HepG2 (cell line): Measurements from ENCODE around the gene SEC14L1. TPM values are rescaled to one million over a fixed set of nuclear protein-coding genes. Genes with fewer than 3 reads are reported as not detected.

Experiments used
- DMAP1 ChIP-seq: IDR thresholded peaks from 2 replicates; pipeline ENCODE4 v1.6.1; 2016
- ESRRA ChIP-seq: sonication (generic); formaldehyde crosslinking; IDR thresholded peaks from 2 replicates; pipeline ENCODE4 v1.5.1; 2020; ENCODE audit warnings: mild to moderate bottlenecking, low read depth, missing genetic modification reagents
- ETV5 ChIP-seq: IDR thresholded peaks from 2 replicates; pipeline ENCODE4 v1.6.1; 2018; ENCODE audit warnings: missing biosample characterization, missing genetic modification reagents, inconsistent platforms, borderline replicate concordance
- FOXK1 ChIP-seq: sonication (generic); formaldehyde crosslinking; IDR thresholded peaks from 2 replicates; pipeline ENCODE4 v1.4.0; 2020; ENCODE audit warnings: low read depth, missing genetic modification reagents, borderline replicate concordance
- JDP2 ChIP-seq: sonication (generic); formaldehyde crosslinking; IDR thresholded peaks from 2 replicates; pipeline ENCODE4 v1.8.1; 2022; ENCODE audit warnings: missing genetic modification reagents, borderline replicate concordance
- MAFG ChIP-seq: sonication (generic); formaldehyde crosslinking; IDR thresholded peaks from 2 replicates; pipeline ENCODE4 v1.5.1; 2020; ENCODE audit warnings: mild to moderate bottlenecking, missing genetic modification reagents
- MED13 ChIP-seq: sonication (generic); formaldehyde crosslinking; IDR thresholded peaks from 2 replicates; pipeline ENCODE4 v1.5.0; 2020; ENCODE audit warnings: missing genetic modification reagents
- NFE2 ChIP-seq: sonication (generic); formaldehyde crosslinking; IDR thresholded peaks from 2 replicates; pipeline ENCODE4 v1.4.0; 2020; ENCODE audit warnings: missing genetic modification reagents
- SOX6 ChIP-seq, 2 experiments: fragments of 450-650 bp in 1 of 2; sonication (generic) in 1 of 2; formaldehyde crosslinking in 1 of 2; IDR thresholded peaks; 2 replicates each; pipeline versions ENCODE4 v1.4.0 to v1.6.1; 2017 to 2020; ENCODE audit warnings: antibody characterized with exemption in 1 of 2, mild to moderate bottlenecking in 1 of 2, missing genetic modification reagents in 1 of 2
- TBX3 ChIP-seq: fragments of 450-650 bp; IDR thresholded peaks from 2 replicates; pipeline ENCODE4 v1.6.1; 2017; ENCODE audit warnings: antibody characterized with exemption, mild to moderate bottlenecking, inconsistent platforms, borderline replicate concordance
- TEAD2 ChIP-seq: sonication (generic); formaldehyde crosslinking; IDR thresholded peaks from 2 replicates; pipeline ENCODE4 v1.9.0; 2021; ENCODE audit warnings: missing genetic modification reagents
- ZNF232 ChIP-seq: sonication (generic); formaldehyde crosslinking; IDR thresholded peaks from 2 replicates; pipeline ENCODE4 v1.4.0; 2020; ENCODE audit warnings: missing genetic modification reagents, borderline replicate concordance
- ZNF367 ChIP-seq: sonication (generic); formaldehyde crosslinking; IDR thresholded peaks from 2 replicates; pipeline ENCODE4 v1.4.0; 2020; ENCODE audit warnings: missing genetic modification reagents, borderline replicate concordance
- ZNF572 ChIP-seq: sonication (generic); formaldehyde crosslinking; IDR thresholded peaks from 2 replicates; pipeline ENCODE4 v1.5.1; 2020; ENCODE audit warnings: mild to moderate bottlenecking, missing genetic modification reagents
- polyA plus RNA-seq, 8 experiments: library from polyadenylated mRNA; depleted of rRNA in 3 of 8; stranded (reverse) in 7 of 8; unstranded in 1 of 8; fragments of >200 nt; fragmentation: Illumina TruSeq in 4 of 8; extraction: Trizol in 4 of 8; gene quantifications; 2 replicates each; pipeline versions ENCODE4 v1.2.1 to v1.2.3, GENCODE V29; 2011 to 2016; ENCODE audit warnings: low read depth in 4 of 8, missing spikeins in 1 of 8, mixed read lengths in 1 of 8; ENCODE audit not compliant: insufficient read depth in 1 of 8
- total RNA-seq, 5 experiments: library from RNA; depleted of rRNA; stranded (reverse); fragments of >200 nt; fragmentation: Illumina TruSeq; extraction: Trizol; gene quantifications; 2 replicates each; pipeline ENCODE4 v1.2.3, GENCODE V29; 2016; ENCODE audit warnings: low read depth in 1 of 5
- TF ChIP-seq, protein P1 (sequence below): sonication (generic); formaldehyde crosslinking; IDR thresholded peaks from 2 replicates; pipeline ENCODE4 v1.5.0; 2020; ENCODE audit warnings: mild to moderate bottlenecking, missing genetic modification reagents, borderline replicate concordance
- TF ChIP-seq, protein P2 (sequence below): sonication (generic); formaldehyde crosslinking; conservative IDR thresholded peaks from 2 replicates; pipeline ENCODE4 v1.4.0; 2020; ENCODE audit warnings: missing genetic modification reagents
- TF ChIP-seq, protein P3 (sequence below): sonication (generic); formaldehyde crosslinking; IDR thresholded peaks from 2 replicates; pipeline ENCODE4 v1.4.0; 2020; ENCODE audit warnings: mild to moderate bottlenecking, missing genetic modification reagents, borderline replicate concordance
- TF ChIP-seq, protein P4 (sequence below): sonication (generic); formaldehyde crosslinking; IDR thresholded peaks from 2 replicates; pipeline ENCODE4 v1.4.0; 2020; ENCODE audit warnings: low read depth, mild to moderate bottlenecking, missing genetic modification reagents
- TF ChIP-seq, protein P5 (sequence below): sonication (generic); formaldehyde crosslinking; IDR thresholded peaks from 2 replicates; pipeline ENCODE4 v1.4.0; 2020; ENCODE audit warnings: mild to moderate bottlenecking, missing genetic modification reagents

The SEC14L1 gene
- total and polyA plus RNA-seq, 2 of the 13 experiments (the other 11 are each of a cell fraction or from before 2014, with no cell fraction given) = 26.3 to 43.9 TPM

DNA sequence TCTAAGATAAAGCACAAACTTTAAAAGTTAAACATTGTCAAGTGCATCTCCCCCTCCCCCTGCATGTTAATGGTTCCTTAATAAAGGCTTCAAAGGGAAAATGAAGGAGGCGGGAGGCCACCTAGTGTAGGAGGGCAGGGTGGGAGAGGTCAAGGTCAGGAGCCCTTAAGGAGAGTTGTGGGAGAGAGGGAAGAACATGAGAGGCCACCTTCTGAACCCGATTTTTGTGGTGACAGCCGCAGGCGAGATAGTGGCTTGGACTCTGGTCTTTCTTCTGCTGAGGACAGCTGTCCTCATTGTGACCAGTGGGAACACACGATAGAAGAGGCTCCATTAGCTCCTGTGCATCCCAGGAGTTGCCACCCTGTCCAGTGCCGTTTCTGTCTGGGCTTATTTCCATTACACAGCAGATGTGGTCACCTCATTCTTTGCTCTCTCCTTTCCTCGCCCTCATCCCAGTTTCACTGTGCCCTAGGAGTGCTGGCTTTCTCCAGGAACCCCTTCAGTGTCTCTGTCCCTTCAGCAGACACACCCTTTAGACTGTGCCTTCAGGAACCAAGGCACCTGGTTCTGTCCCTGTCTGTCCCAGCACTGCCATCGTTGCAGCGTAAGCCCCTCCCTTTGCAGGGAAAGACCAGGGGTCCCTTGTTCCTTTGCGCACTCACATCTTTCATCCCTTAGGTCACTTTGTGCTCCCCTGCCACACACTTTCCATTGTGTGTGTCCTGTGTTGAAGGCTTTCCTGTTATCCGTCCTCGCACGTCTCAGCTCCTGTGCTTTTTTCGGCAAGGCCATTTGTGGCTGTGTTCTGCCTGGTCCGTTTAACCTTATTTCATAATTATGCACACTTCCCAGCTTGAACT is 7.5 kb downstream of the SEC14L1 start (continued):
- TF ChIP-seq, protein P1, sequence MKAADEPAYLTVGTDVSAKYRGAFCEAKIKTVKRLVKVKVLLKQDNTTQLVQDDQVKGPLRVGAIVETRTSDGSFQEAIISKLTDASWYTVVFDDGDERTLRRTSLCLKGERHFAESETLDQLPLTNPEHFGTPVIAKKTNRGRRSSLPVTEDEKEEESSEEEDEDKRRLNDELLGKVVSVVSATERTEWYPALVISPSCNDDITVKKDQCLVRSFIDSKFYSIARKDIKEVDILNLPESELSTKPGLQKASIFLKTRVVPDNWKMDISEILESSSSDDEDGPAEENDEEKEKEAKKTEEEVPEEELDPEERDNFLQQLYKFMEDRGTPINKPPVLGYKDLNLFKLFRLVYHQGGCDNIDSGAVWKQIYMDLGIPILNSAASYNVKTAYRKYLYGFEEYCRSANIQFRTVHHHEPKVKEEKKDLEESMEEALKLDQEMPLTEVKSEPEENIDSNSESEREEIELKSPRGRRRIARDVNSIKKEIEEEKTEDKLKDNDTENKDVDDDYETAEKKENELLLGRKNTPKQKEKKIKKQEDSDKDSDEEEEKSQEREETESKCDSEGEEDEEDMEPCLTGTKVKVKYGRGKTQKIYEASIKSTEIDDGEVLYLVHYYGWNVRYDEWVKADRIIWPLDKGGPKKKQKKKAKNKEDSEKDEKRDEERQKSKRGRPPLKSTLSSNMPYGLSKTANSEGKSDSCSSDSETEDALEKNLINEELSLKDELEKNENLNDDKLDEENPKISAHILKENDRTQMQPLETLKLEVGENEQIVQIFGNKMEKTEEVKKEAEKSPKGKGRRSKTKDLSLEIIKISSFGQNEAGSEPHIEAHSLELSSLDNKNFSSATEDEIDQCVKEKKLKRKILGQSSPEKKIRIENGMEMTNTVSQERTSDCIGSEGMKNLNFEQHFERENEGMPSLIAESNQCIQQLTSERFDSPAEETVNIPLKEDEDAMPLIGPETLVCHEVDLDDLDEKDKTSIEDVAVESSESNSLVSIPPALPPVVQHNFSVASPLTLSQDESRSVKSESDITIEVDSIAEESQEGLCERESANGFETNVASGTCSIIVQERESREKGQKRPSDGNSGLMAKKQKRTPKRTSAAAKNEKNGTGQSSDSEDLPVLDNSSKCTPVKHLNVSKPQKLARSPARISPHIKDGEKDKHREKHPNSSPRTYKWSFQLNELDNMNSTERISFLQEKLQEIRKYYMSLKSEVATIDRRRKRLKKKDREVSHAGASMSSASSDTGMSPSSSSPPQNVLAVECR (CRISPR knock-in tag) = peak; percentile 15; the same call in 1 of the 2 replicates
- TF ChIP-seq JDP2 (CRISPR knock-in tag) (no peak), ZNF572 (CRISPR knock-in tag) (no peak), NFE2 (no peak), ZNF232 (CRISPR knock-in tag) (no peak), ZNF367 (no peak), SOX6 (IDR thresholded peaks at IDR 0.05) (no peak), SOX6 (CRISPR knock-in tag; IDR thresholded peaks at IDR 0.05) (peak; percentile 32; the same call in 1 of the 2 replicates), TEAD2 (no peak), FOXK1 (CRISPR knock-in tag) (0 out of 2 replicates have a peak, but pooled peaks have one; percentile 25), MAFG (CRISPR knock-in tag) (no peak), MED13 (no peak), ESRRA (CRISPR knock-in tag) (0 out of 2 replicates have a peak, but pooled peaks have one; percentile 31), ETV5 (CRISPR knock-in tag) (0 out of 2 replicates have a peak, but pooled peaks have one; percentile 25), DMAP1 (no peak), TBX3 (no peak)
- TF ChIP-seq, protein P2, sequence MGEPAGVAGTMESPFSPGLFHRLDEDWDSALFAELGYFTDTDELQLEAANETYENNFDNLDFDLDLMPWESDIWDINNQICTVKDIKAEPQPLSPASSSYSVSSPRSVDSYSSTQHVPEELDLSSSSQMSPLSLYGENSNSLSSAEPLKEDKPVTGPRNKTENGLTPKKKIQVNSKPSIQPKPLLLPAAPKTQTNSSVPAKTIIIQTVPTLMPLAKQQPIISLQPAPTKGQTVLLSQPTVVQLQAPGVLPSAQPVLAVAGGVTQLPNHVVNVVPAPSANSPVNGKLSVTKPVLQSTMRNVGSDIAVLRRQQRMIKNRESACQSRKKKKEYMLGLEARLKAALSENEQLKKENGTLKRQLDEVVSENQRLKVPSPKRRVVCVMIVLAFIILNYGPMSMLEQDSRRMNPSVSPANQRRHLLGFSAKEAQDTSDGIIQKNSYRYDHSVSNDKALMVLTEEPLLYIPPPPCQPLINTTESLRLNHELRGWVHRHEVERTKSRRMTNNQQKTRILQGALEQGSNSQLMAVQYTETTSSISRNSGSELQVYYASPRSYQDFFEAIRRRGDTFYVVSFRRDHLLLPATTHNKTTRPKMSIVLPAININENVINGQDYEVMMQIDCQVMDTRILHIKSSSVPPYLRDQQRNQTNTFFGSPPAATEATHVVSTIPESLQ (CRISPR knock-in tag) = no peak
- TF ChIP-seq, protein P3, sequence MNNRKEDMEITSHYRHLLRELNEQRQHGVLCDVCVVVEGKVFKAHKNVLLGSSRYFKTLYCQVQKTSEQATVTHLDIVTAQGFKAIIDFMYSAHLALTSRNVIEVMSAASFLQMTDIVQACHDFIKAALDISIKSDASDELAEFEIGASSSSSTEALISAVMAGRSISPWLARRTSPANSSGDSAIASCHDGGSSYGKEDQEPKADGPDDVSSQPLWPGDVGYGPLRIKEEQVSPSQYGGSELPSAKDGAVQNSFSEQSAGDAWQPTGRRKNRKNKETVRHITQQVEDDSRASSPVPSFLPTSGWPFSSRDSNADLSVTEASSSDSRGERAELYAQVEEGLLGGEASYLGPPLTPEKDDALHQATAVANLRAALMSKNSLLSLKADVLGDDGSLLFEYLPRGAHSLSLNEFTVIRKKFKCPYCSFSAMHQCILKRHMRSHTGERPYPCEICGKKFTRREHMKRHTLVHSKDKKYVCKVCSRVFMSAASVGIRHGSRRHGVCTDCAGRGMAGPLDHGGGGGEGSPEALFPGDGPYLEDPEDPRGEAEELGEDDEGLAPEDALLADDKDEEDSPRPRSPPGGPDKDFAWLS = no peak
- TF ChIP-seq, protein P4, sequence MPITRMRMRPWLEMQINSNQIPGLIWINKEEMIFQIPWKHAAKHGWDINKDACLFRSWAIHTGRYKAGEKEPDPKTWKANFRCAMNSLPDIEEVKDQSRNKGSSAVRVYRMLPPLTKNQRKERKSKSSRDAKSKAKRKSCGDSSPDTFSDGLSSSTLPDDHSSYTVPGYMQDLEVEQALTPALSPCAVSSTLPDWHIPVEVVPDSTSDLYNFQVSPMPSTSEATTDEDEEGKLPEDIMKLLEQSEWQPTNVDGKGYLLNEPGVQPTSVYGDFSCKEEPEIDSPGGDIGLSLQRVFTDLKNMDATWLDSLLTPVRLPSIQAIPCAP (CRISPR knock-in tag) = no peak
- TF ChIP-seq, protein P5, sequence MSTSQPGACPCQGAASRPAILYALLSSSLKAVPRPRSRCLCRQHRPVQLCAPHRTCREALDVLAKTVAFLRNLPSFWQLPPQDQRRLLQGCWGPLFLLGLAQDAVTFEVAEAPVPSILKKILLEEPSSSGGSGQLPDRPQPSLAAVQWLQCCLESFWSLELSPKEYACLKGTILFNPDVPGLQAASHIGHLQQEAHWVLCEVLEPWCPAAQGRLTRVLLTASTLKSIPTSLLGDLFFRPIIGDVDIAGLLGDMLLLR = no peak
